H1 (cell line): ENCODE data around the gene NMRAL1. TPM values are rescaled to one million over a fixed set of nuclear protein-coding genes. Genes with fewer than 3 reads are reported as not detected.
A peak's percentile ranks its signal among the peaks of the same experiment; 100 is the strongest.

Source experiments
- CTCF ChIA-PET: fragments of 300-600 bp; sonication (Branson Sonifier 250); formaldehyde crosslinking; loops from one replicate; lab custom pipeline; 2021; ENCODE audit not compliant: partially characterized antibody; lab: Charles Lee
- POLR2A ChIA-PET: fragments of 300-600 bp; sonication (Branson Sonifier 250); formaldehyde crosslinking; loops from one replicate; lab custom pipeline; 2021; ENCODE audit warnings: inconsistent platforms; ENCODE audit not compliant: partially characterized antibody; lab: Charles Lee
- DNase-seq, 2 experiments: peaks; one replicate each; pipeline versions ENCODE4 v3.0.0 to v3.0.0-alpha.2; 2010 to 2022; ENCODE audit warnings: low spot score in 2 of 2, low read depth in 1 of 2, mixed read lengths in 1 of 2
- FAIRE-seq: peaks from 2 replicates; lab custom pipeline; 2011; peaks lifted over from hg19 to GRCh38; lab: Jason Lieb, UNC
- H2AFZ ChIP-seq: 2 replicates; pipeline ENCODE4 v1.8.1; 2012; ENCODE audit warnings: low read length, inconsistent platforms
- H2AK5ac ChIP-seq: 2 replicates; pipeline ENCODE4 v1.6.1; 2013; ENCODE audit warnings: low read depth, low read length
- H2BK120ac ChIP-seq: replicated peaks from 2 replicates; pipeline ENCODE3; 2013; ENCODE audit warnings: low read depth, low read length, inconsistent platforms
- H2BK12ac ChIP-seq: 2 replicates; pipeline ENCODE4 v1.6.1; 2013; ENCODE audit warnings: low read depth, low read length
- H2BK15ac ChIP-seq: 2 replicates; pipeline ENCODE4 v1.6.1; 2013; ENCODE audit warnings: low read length
- H2BK20ac ChIP-seq: 2 replicates; pipeline ENCODE4 v1.6.1; 2013; ENCODE audit warnings: low read length
- H2BK5ac ChIP-seq: 2 replicates; pipeline ENCODE4 v1.6.1; 2013; ENCODE audit warnings: low read depth, low read length
- H3K14ac ChIP-seq: 2 replicates; pipeline ENCODE4 v1.6.1; 2013; ENCODE audit warnings: inconsistent platforms; ENCODE audit not compliant: insufficient read length
- H3K18ac ChIP-seq: 2 replicates; pipeline ENCODE4 v1.6.1; 2013; ENCODE audit warnings: low read length; ENCODE audit errors: extremely low read depth
- H3K23ac ChIP-seq: 2 replicates; pipeline ENCODE4 v1.6.1; 2013; ENCODE audit warnings: inconsistent platforms; ENCODE audit not compliant: insufficient read length
- H3K23me2 ChIP-seq: 2 replicates; pipeline ENCODE4 v1.6.1; 2013; ENCODE audit warnings: low read depth, low read length
- H3K27ac ChIP-seq: 2 replicates; pipeline ENCODE4 v1.6.1; 2011; ENCODE audit warnings: low read depth, low read length, inconsistent platforms
- H3K27me3 ChIP-seq, 4 experiments: replicated peaks in 1 of 4; 1 replicate in 1 of 4; 2 replicates in 3 of 4; pipeline versions ENCODE4 v1.6.1 to v1.8.1; 2011 to 2013; ENCODE audit warnings: low read length in 3 of 4, mild to moderate bottlenecking in 3 of 4, inconsistent platforms in 2 of 4, mixed read lengths in 2 of 4, moderate library complexity in 1 of 4; ENCODE audit not compliant: control insufficient read depth in 3 of 4, insufficient read depth in 3 of 4; ENCODE audit errors: extremely low read depth in 1 of 4
- H3K36me3 ChIP-seq, 4 experiments: 2 replicates each; pipeline versions ENCODE4 v1.6.1 to v1.8.1; 2011 to 2013; ENCODE audit warnings: mild to moderate bottlenecking in 4 of 4, low read length in 3 of 4, moderate library complexity in 2 of 4, control low read depth in 1 of 4, inconsistent platforms in 1 of 4; ENCODE audit not compliant: insufficient read depth in 4 of 4, control insufficient read depth in 2 of 4
- H3K4ac ChIP-seq: replicated peaks from 2 replicates; pipeline ENCODE3; 2013; ENCODE audit warnings: low read length, low read depth, mixed read lengths, inconsistent platforms; ENCODE audit not compliant: insufficient read length
- H3K4me1 ChIP-seq, 4 experiments: replicated peaks in 1 of 4; 1 replicate in 1 of 4; 2 replicates in 3 of 4; pipeline versions ENCODE4 v1.6.1 to v1.8.1; 2011 to 2013; ENCODE audit warnings: low read length in 3 of 4, inconsistent platforms in 2 of 4, mixed read lengths in 1 of 4; ENCODE audit not compliant: insufficient read depth in 4 of 4, control insufficient read depth in 3 of 4
- H3K4me2 ChIP-seq, 2 experiments: 2 replicates each; pipeline versions ENCODE4 v1.6.1 to v1.8.1; 2011 to 2013; ENCODE audit warnings: low read depth in 2 of 2, low read length in 2 of 2, control low read depth in 1 of 2, inconsistent platforms in 1 of 2, mild to moderate bottlenecking in 1 of 2; ENCODE audit not compliant: insufficient read depth in 1 of 2
- H3K4me3 ChIP-seq, 4 experiments: fragments of 200-600, 300-600 bp in 1 of 4; sonication (generic), shearing (Covaris generic), sonication (Bioruptor Twin) in 1 of 4; 2 replicates each; pipeline versions ENCODE4 v1.5.1 to v1.8.1; 2011 to 2016; ENCODE audit warnings: low read length in 4 of 4, low read depth in 3 of 4, control low read depth in 2 of 4, inconsistent platforms in 2 of 4, mild to moderate bottlenecking in 2 of 4, mixed read lengths in 1 of 4, moderate library complexity in 1 of 4; ENCODE audit not compliant: insufficient read depth in 2 of 4; ENCODE audit errors: extremely low read depth in 1 of 4
- H3K56ac ChIP-seq: replicated peaks from 2 replicates; pipeline ENCODE3; 2013; ENCODE audit warnings: low read depth, mild to moderate bottlenecking, mixed read lengths, low read length, inconsistent platforms; ENCODE audit not compliant: insufficient read length
- H3K79me1 ChIP-seq: 2 replicates; pipeline ENCODE4 v1.6.1; 2013; ENCODE audit warnings: low read depth, low read length, control low read depth
- H3K79me2 ChIP-seq, 2 experiments: 2 replicates each; pipeline versions ENCODE4 v1.6.1 to v1.8.1; 2012 to 2013; ENCODE audit warnings: low read length in 2 of 2, mild to moderate bottlenecking in 2 of 2, inconsistent platforms in 1 of 2; ENCODE audit not compliant: insufficient read depth in 2 of 2, control insufficient read depth in 1 of 2
- H3K9ac ChIP-seq, 4 experiments: replicated peaks in 1 of 4; 1 replicate in 1 of 4; 2 replicates in 3 of 4; pipeline versions ENCODE4 v1.6.1 to v1.8.1; 2011 to 2013; ENCODE audit warnings: low read depth in 3 of 4, low read length in 3 of 4, control low read depth in 2 of 4, mild to moderate bottlenecking in 2 of 4, moderate library complexity in 2 of 4, inconsistent platforms in 1 of 4; ENCODE audit errors: extremely low read depth in 1 of 4
- H3K9me3 ChIP-seq, 2 experiments: 2 replicates each; pipeline versions ENCODE4 v1.6.1 to v1.8.1; 2012 to 2013; ENCODE audit warnings: mild to moderate bottlenecking in 2 of 2, moderate library complexity in 2 of 2, control low read depth in 1 of 2, inconsistent platforms in 1 of 2, low read depth in 1 of 2, low read length in 1 of 2, mixed read lengths in 1 of 2; ENCODE audit not compliant: insufficient read depth in 2 of 2
- H4K20me1 ChIP-seq, 2 experiments: replicated peaks in 1 of 2; 2 replicates each; pipeline versions ENCODE3 to v1.8.1; 2011 to 2013; ENCODE audit warnings: inconsistent platforms in 2 of 2, low read length in 2 of 2, mild to moderate bottlenecking in 1 of 2; ENCODE audit not compliant: insufficient read depth in 2 of 2, control insufficient read depth in 1 of 2
- H4K5ac ChIP-seq: 2 replicates; pipeline ENCODE4 v1.6.1; 2013; ENCODE audit warnings: low read length, low read depth, mixed read lengths, inconsistent platforms; ENCODE audit not compliant: insufficient read length
- H4K8ac ChIP-seq: 2 replicates; pipeline ENCODE4 v1.8.0; 2013; ENCODE audit warnings: mild to moderate bottlenecking, moderate library complexity, low read length, inconsistent platforms; ENCODE audit not compliant: insufficient read depth; ENCODE audit errors: extremely low read depth
- H4K91ac ChIP-seq: replicated peaks from 2 replicates; pipeline ENCODE3; 2013; ENCODE audit warnings: low read length, mixed read lengths, inconsistent platforms; ENCODE audit not compliant: insufficient read length
- ATF3 ChIP-seq: IDR thresholded peaks from 2 replicates; pipeline ENCODE4 v1.6.1; 2011; ENCODE audit warnings: low read depth, mild to moderate bottlenecking, low read length; ENCODE audit not compliant: insufficient read depth
- CBX5 ChIP-seq: fragments of 300-800, 300-1000 bp; sonication (generic); IDR thresholded peaks from 2 replicates; pipeline ENCODE4 v1.7.1; 2016; ENCODE audit warnings: antibody characterized with exemption, low read length, low read depth
- CEBPB ChIP-seq: IDR thresholded peaks from 2 replicates; pipeline ENCODE4 v1.6.1; 2012; ENCODE audit warnings: low read depth, low read length
- CTBP2 ChIP-seq: IDR thresholded peaks from 2 replicates; pipeline ENCODE4 v1.7.0; 2011; ENCODE audit warnings: borderline replicate concordance, mild to moderate bottlenecking, moderate library complexity, mixed read lengths, low read length; ENCODE audit not compliant: insufficient read depth, insufficient read length
- GTF2F1 ChIP-seq: IDR thresholded peaks from 2 replicates; pipeline ENCODE4 v1.6.1; 2012; ENCODE audit warnings: low read depth, low read length, improper control_type of control experiment, borderline replicate concordance
- HDAC2 ChIP-seq, 2 experiments: fragments of 300-600 bp in 1 of 2; sonication (generic) in 1 of 2; IDR thresholded peaks; 2 replicates each; pipeline ENCODE4 v1.6.1; 2011 to 2012; ENCODE audit warnings: low read depth in 2 of 2, low read length in 2 of 2, mild to moderate bottlenecking in 2 of 2, moderate library complexity in 2 of 2, borderline replicate concordance in 1 of 2, inconsistent platforms in 1 of 2
- JUN ChIP-seq: IDR thresholded peaks from 2 replicates; pipeline ENCODE4 v1.6.1; 2011; ENCODE audit warnings: low read depth, mild to moderate bottlenecking, improper control_type of control experiment, low read length
- RFX5 ChIP-seq: IDR thresholded peaks from 2 replicates; pipeline ENCODE4 v1.6.1; 2011; ENCODE audit warnings: low read depth, low read length, improper control_type of control experiment, borderline replicate concordance
- USF2 ChIP-seq: IDR thresholded peaks from 2 replicates; pipeline ENCODE4 v1.6.1; 2011; ENCODE audit warnings: low read length, improper control_type of control experiment
- WGBS, 2 experiments: shearing (Covaris generic) in 1 of 2; methylation state at CpG; one replicate each; pipeline versions ENCODE4 v1.1.6 to v1.1.7; 2013 to 2015; ENCODE audit warnings: low lambda C conversion rate in 2 of 2, mixed read lengths in 2 of 2, inconsistent platforms in 1 of 2, low coverage in 1 of 2, missing lambda C conversion rate in 1 of 2; ENCODE audit not compliant: insufficient replicate concordance in 2 of 2, insufficient coverage in 1 of 2, insufficient read length in 1 of 2; ENCODE audit errors: extremely low coverage in 1 of 2, missing lambda C conversion rate in 1 of 2; 5-methylcytosine and 5-hydroxymethylcytosine counted together
- polyA plus RNA-seq, 7 experiments: library from polyadenylated mRNA; depleted of rRNA in 3 of 7; stranded (reverse) in 5 of 7; unstranded in 2 of 7; fragments of >200 nt in 5 of 7; fragments of 200-250 nt in 2 of 7; gene quantifications; 1 replicate in 5 of 7; 2 replicates in 1 of 7; 4 replicates in 1 of 7; pipeline versions ENCODE4 v1.2.1 to v1.2.3, GENCODE V29; 2011 to 2013; ENCODE audit warnings: missing spikeins in 2 of 7, mixed read lengths in 2 of 7
- total RNA-seq: library from RNA; stranded (reverse); fragmentation: NEBNext Ultra II Directional; extraction: Animal tissue kit (Norgen Biotek cat#: 25700); gene quantifications from 2 replicates; pipeline ENCODE4 v1.2.1, GENCODE V29; 2021

NMRAL1 gene
- total and polyA plus RNA-seq, 2 of the 8 experiments (the other 6 are each of a cell fraction or from before 2014, with no cell fraction given), result 66.8 to 143 TPM

GRCh38 chr16:4425378-4426020 lies 48.9 kb downstream of the NMRAL1 start, which contains the start of gene DNAJA3:
Gene DNAJA3, plus strand, starts transcription at chr16:4425868. Its CDS starts 14 bp downstream, at chr16:4425882.
- Histone ChIP-seq H3K23ac (no peak within 1 kb of the TSS), H3K27ac (peak within 1 kb of the TSS; percentile 99), H4K5ac (peak within 1 kb of the TSS; percentile 98), H2BK12ac (peak within 1 kb of the TSS; percentile 96), H3K18ac (peak within 1 kb of the TSS; percentile 98), H3K36me3 (no peaks in the 10 kb centered on the region), H3K14ac (no peak within 1 kb of the TSS), H4K91ac (peak within 1 kb of the TSS; percentile 98), H4K8ac (peak within 1 kb of the TSS; percentile 99), H2BK120ac (peak within 1 kb of the TSS; percentile 33), H3K9ac (peak within 1 kb of the TSS; percentile 91 to 100 (median 95)), H3K56ac (peak within 1 kb of the TSS; percentile 93), H3K79me1 (peaks cover 5% of the 10 kb centered on the region; the same call in 1 of the 2 replicates), H3K9me3 (no peaks in the 10 kb centered on the region), H2BK20ac (peak within 1 kb of the TSS; percentile 38; the same call in 1 of the 2 replicates), H3K79me2 (peaks cover 21 to 35% of the 10 kb centered on the region in 2 experiments), H2BK5ac (peak within 1 kb of the TSS; percentile 99), H3K4me1 (peaks cover 0 to 5% (median 2%) of the 10 kb centered on the region in 4 experiments; a peak in 3 of 7 replicates), H2AFZ (peak within 1 kb of the TSS; percentile 100), H2BK15ac (peak within 1 kb of the TSS; percentile 90), H3K4me2 (peak within 1 kb of the TSS; percentile 88 to 94), H3K4ac (peak within 1 kb of the TSS; percentile 49), H3K23me2 (peaks cover 8% of the 10 kb centered on the region), H2AK5ac (peak within 1 kb of the TSS; percentile 47; the same call in 1 of the 2 replicates), H3K27me3 (no peaks in the 10 kb centered on the region), H4K20me1 (peaks cover 0 to 7% of the 10 kb centered on the region in 2 experiments), H3K4me3 (peak within 1 kb of the TSS; percentile 73 to 98 (median 86))
- DNase-seq, result peak; percentile 74 to 95
- ChIA-PET POLR2A (interaction anchor here (0.6 to 2.5 kb wide), 9 partner anchors 9 to 85 kb away, joined by 3 to 11 read pairs (median 3); partner anchors contain the start of gene CORO7), CTCF (interaction anchor here (1.8 kb wide), 1 partner anchor 172 kb away, joined by 3 read pairs; no protein-coding TSS in a partner anchor)
- no peak for FAIRE-seq
- WGBS, 2 experiments, result 1% methylated on average over 67 of the region's 68 CpGs; no CpG with 5 or more reads in 1 of the 2 experiments
- TF ChIP-seq ATF3 (no peak; the same call in 1 of the 2 replicates), HDAC2 (IDR thresholded peaks at IDR 0.05; ENCODE audit: borderline replicate concordance in 1 of 2, low read depth in 2 of 2, low read length in 2 of 2) (0 out of 4 replicates have a peak, but pooled peaks of 1 of the 2 experiments have one; percentile 84), GTF2F1 (no peak), CEBPB (0 out of 2 replicates have a peak, but pooled peaks have one; percentile 28), CBX5 (no peak), CTBP2 (no peak), USF2 (no peak), JUN (no peak), RFX5 (0 out of 2 replicates have a peak, but pooled peaks have one; percentile 12)
